Measurements from ENCODE around the gene PPP1R12C.

Gene PPP1R12C

GRCh38 chr19:55146705-55147273, 29.4 kb upstream of the PPP1R12C start:
- no peak for DNase-seq (ENCODE audit: low read depth)

- DNase-seq (ENCODE audit: low read depth): no peak
Measured at GRCh38 chr19:55146078-55146704, 28.8 kb upstream of the PPP1R12C start.

- no peak for DNase-seq (ENCODE audit: low read depth)
Measured at GRCh38 chr19:55145232-55145631, 27.8 kb upstream of the PPP1R12C start.

- DNase-seq (ENCODE audit: low read depth): no peak
Measured at GRCh38 chr19:55141696-55142095, 24.3 kb upstream of the PPP1R12C start.

- no peak for DNase-seq (ENCODE audit: low read depth)
Measured at GRCh38 chr19:55137915-55138314, 20.5 kb upstream of the PPP1R12C start.

- no peak for DNase-seq (ENCODE audit: low read depth)
Measured at GRCh38 chr19:55136399-55137102, 19.1 kb upstream of the PPP1R12C start.

- DNase-seq (ENCODE audit: low read depth): no peak
Measured at GRCh38 chr19:55134736-55135135, 17.3 kb upstream of the PPP1R12C start.

- DNase-seq (ENCODE audit: low read depth): no peak
Measured at GRCh38 chr19:55133639-55134444, 16.4 kb upstream of the PPP1R12C start.

GRCh38 chr19:55132453-55133129, 15.2 kb upstream of the PPP1R12C start:
- no peak for DNase-seq (ENCODE audit: low read depth)

GRCh38 chr19:55131421-55131820, 14.0 kb upstream of the PPP1R12C start:
- DNase-seq (ENCODE audit: low read depth): no peak

- DNase-seq (ENCODE audit: low read depth): no peak
Measured at GRCh38 chr19:55119053-55119452, 1.6 kb upstream of the PPP1R12C start.

- DNase-seq (ENCODE audit: low read depth): no peak
Measured at GRCh38 chr19:55118401-55118991, 1.1 kb upstream of the PPP1R12C start.

GRCh38 chr19:55117663-55118391, 390 bp upstream of the PPP1R12C start:
- peak; percentile 91 for DNase-seq (ENCODE audit: low read depth)

- DNase-seq (ENCODE audit: low read depth): peak; percentile 25
Measured at GRCh38 chr19:55116232-55116858, 1.1 kb downstream of the PPP1R12C start.

GRCh38 chr19:55115446-55116065, 1.9 kb downstream of the PPP1R12C start:
- DNase-seq (ENCODE audit: low read depth): no peak

- no peak for DNase-seq (ENCODE audit: low read depth)
Measured at GRCh38 chr19:55114566-55115145, 2.8 kb downstream of the PPP1R12C start.

- no peak for DNase-seq (ENCODE audit: low read depth)
Measured at GRCh38 chr19:55113570-55114039, 3.8 kb downstream of the PPP1R12C start.

- no peak for DNase-seq (ENCODE audit: low read depth)
Measured at GRCh38 chr19:55112777-55113569, 4.5 kb downstream of the PPP1R12C start.

Measured in stimulated activated CD8-positive, alpha-beta memory T cell treated with anti-CD3 and anti-CD28 coated beads, Interleukin-12 subunit alpha, Interleukin-12 subunit beta, amount 100 ng/mL, for 1 hour (primary cell).